Measurements from ENCODE around the gene CDK9. TPM values are rescaled to one million over a fixed set of nuclear protein-coding genes. Genes with fewer than 3 reads are reported as not detected.
A peak's percentile ranks its signal among the peaks of the same experiment; 100 is the strongest.
"Not testable (repeated sequence)": the region's sequence is repeated elsewhere in the genome, so short reads cannot be mapped to it uniquely, and the experiment has no call there.

CDK9 gene
- total RNA-seq, 2 experiments from 2014 or later: 132 to 136 TPM

DNA sequence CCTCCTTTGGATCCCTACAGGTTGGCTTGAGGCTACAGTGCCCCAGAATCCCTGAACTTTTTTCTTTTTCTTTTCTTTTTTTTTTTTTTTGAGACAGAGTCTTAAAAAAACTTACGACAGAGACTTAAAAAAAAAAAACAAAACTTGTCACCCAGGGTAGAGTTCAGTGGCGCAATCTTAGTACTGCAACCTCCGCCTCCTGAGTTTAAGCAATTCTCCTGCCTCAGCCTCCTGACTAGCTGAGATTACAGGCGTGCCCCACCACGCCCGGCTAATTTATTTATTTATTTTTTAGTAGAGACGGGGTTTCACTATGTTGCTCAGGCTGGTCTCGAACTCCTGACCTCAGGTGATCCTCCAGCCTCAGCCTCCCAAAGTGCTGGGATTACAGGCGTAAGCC lies 4.9 kb upstream of the CDK9 start:
- Mint-ChIP-seq H3K4me1 (ENCODE audit: low read depth) (peaks cover 66% of the 10 kb centered on the region), H3K27ac (peak overlapping the region; percentile 49), H3K36me3 (ENCODE audit: low read depth) (peaks cover 28% of the 10 kb centered on the region)
- ATAC-seq; H3K9me3 Mint-ChIP-seq (ENCODE audit: insufficient read depth); H3K27me3 Mint-ChIP-seq (ENCODE audit: low read depth); DNase-seq; H3K4me3 Mint-ChIP-seq: not testable (repeated sequence)
- ChIA-PET POLR2A (interaction anchor here (0.6 to 1.5 kb wide), 3 partner anchors 10 to 122 kb away, joined by 3 to 4 read pairs (median 3); no protein-coding TSS in a partner anchor), CTCF (interaction anchor here (2.5 to 3.5 kb wide), 2 partner anchors 10 to 46 kb away, joined by 14 to 26 read pairs; partner anchors contain the start of gene TOR2A)

GRCh38 chr9:127781806-127782205 lies 4.0 kb upstream of the CDK9 start:
- H3K27ac Mint-ChIP-seq: peak overlapping the region; percentile 84
- H3K4me3 Mint-ChIP-seq: peak overlapping the region; percentile 46
- POLR2A ChIA-PET: interaction anchor here (1.6 kb wide), 1 partner anchor 14 kb away, joined by 5 read pairs; no protein-coding TSS in a partner anchor
- DNase-seq: no peak
- H3K4me1 Mint-ChIP-seq (ENCODE audit: low read depth): peaks cover 65% of the 10 kb centered on the region
- peaks cover 27% of the 10 kb centered on the region for H3K36me3 Mint-ChIP-seq (ENCODE audit: low read depth)
- H3K27me3 Mint-ChIP-seq (ENCODE audit: low read depth): no peaks in the 10 kb centered on the region
- ATAC-seq: no peak
- CTCF ChIA-PET: interaction anchor here (1.6 to 6.4 kb wide), 4 partner anchors 14 to 139 kb away, joined by 8 to 102 read pairs (median 34); partner anchors contain the start of gene TOR2A
- no peaks in the 10 kb centered on the region for H3K9me3 Mint-ChIP-seq (ENCODE audit: insufficient read depth)

GRCh38 chr9:127783111-127784008 lies 2.5 kb upstream of the CDK9 start:
- CTCF ChIA-PET: interaction anchor here (0.8 to 6.4 kb wide), 13 partner anchors 7 to 141 kb away, joined by 3 to 102 read pairs (median 7); partner anchors contain the start of genes PTRH1, TOR2A and TTC16
- peak overlapping the region; percentile 95 for H3K27ac Mint-ChIP-seq

DNA sequence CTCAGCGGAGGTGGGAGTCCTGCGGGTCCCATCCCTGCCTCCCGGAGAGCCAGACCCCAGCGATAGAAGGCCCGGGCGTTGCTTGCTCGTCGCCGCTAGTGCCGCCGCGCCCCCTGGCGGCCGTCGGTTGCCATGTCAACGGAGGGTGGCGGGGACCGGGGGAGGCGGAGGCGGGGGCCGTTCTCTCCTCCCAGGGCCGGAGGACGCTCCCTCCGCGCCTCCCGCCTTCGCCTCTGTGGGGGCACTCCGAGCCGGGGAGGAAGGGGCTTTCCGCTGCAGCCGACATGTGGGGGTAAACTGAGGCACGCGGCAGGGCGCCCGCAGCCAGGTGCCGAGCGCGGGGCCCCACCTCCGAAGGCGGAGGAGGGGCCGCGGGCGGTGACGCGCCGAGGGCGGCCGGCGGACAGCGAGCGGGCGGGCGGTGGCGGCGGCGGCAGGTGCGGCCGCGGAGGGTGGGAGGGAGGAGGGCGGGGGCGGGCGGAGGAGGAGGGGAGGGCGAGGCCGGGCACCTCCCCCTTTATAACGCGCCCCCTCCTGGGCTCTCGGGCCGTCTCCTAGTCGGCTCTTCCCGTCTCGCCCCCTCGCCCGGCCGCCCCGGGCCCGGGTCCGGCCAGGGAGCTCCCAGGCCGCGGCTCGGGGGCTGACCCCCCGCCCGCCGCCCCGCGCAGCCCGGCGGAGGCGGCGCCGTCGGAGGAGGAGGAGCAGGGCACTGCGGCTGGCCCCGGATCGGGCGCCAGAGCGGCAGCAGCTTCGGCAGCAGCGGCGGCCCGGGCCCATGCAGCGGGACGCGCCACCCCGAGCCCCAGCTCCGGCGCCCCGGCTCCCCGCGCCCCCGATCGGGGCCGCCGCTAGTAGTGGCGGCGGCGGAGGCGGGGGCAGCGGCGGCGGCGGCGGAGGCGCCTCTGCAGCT lies 556 bp upstream of the CDK9 start:
- ATAC-seq (peak; percentile 46), DNase-seq (peak; percentile 93)
- ChIA-PET CTCF (interaction anchor here (0.7 to 6.4 kb wide), 20 partner anchors 8 to 177 kb away, joined by 3 to 102 read pairs (median 5); partner anchors contain the start of genes PTRH1, TOR2A and TTC16), POLR2A (interaction anchor here (0.6 to 2.8 kb wide), 17 partner anchors 9 to 136 kb away, joined by 3 to 27 read pairs (median 4); partner anchors contain the start of genes ST6GALNAC4 and TOR2A)
- Mint-ChIP-seq H3K27ac (peak overlapping the region; percentile 95), H3K4me1 (ENCODE audit: low read depth) (peaks cover 75% of the 10 kb centered on the region), H3K9me3 (ENCODE audit: insufficient read depth) (no peaks in the 10 kb centered on the region), H3K4me3 (peak overlapping the region; percentile 77), H3K27me3 (ENCODE audit: low read depth) (no peaks in the 10 kb centered on the region), H3K36me3 (ENCODE audit: low read depth) (peaks cover 46% of the 10 kb centered on the region)

More at GRCh38 chr9:127783111-127784008, 2.5 kb upstream of the CDK9 start:
- H3K4me3 Mint-ChIP-seq: peak overlapping the region; percentile 77
- H3K4me1 Mint-ChIP-seq (ENCODE audit: low read depth): peaks cover 76% of the 10 kb centered on the region
- peak; percentile 44 for ATAC-seq
- H3K27me3 Mint-ChIP-seq (ENCODE audit: low read depth): no peaks in the 10 kb centered on the region
- H3K36me3 Mint-ChIP-seq (ENCODE audit: low read depth): peaks cover 31% of the 10 kb centered on the region
- peak; percentile 93 for DNase-seq
- POLR2A ChIA-PET: interaction anchor here (0.8 to 2.8 kb wide), 7 partner anchors 13 to 122 kb away, joined by 3 to 27 read pairs (median 5); partner anchors contain the start of gene TOR2A
- H3K9me3 Mint-ChIP-seq (ENCODE audit: insufficient read depth): no peaks in the 10 kb centered on the region

GRCh38 chr9:127786773-127787104 lies 905 bp downstream of the CDK9 start:
- peaks cover 65% of the 10 kb centered on the region for H3K4me1 Mint-ChIP-seq (ENCODE audit: low read depth)
- ATAC-seq: no peak
- H3K4me3 Mint-ChIP-seq: peak overlapping the region; percentile 98
- peak overlapping the region; percentile 90 for H3K27ac Mint-ChIP-seq
- ChIA-PET CTCF (interaction anchor here (0.7 to 6.4 kb wide), 10 partner anchors 9 to 134 kb away, joined by 3 to 59 read pairs (median 5); partner anchors contain the start of genes FPGS and TOR2A), POLR2A (interaction anchor here (1.0 to 2.5 kb wide), 5 partner anchors 11 to 195 kb away, joined by 3 to 9 read pairs (median 3); partner anchors contain the start of gene TOR2A)
- H3K27me3 Mint-ChIP-seq (ENCODE audit: low read depth): no peaks in the 10 kb centered on the region
- no peak for DNase-seq
- peaks cover 52% of the 10 kb centered on the region for H3K36me3 Mint-ChIP-seq (ENCODE audit: low read depth)
- no peaks in the 10 kb centered on the region for H3K9me3 Mint-ChIP-seq (ENCODE audit: insufficient read depth)

GRCh38 chr9:127788337-127789011 lies 2.6 kb downstream of the CDK9 start:
- Mint-ChIP-seq H3K4me1 (ENCODE audit: low read depth) (peaks cover 59% of the 10 kb centered on the region), H3K36me3 (ENCODE audit: low read depth) (peaks cover 58% of the 10 kb centered on the region), H3K9me3 (ENCODE audit: insufficient read depth) (no peaks in the 10 kb centered on the region), H3K4me3 (peak overlapping the region; percentile 98), H3K27me3 (ENCODE audit: low read depth) (no peaks in the 10 kb centered on the region), H3K27ac (peak overlapping the region; percentile 39)
- no peak for DNase-seq
- ATAC-seq: no peak
- POLR2A ChIA-PET: interaction anchor here (0.7 to 1.3 kb wide), 4 partner anchors 9 to 130 kb away, joined by 3 to 9 read pairs (median 3); no protein-coding TSS in a partner anchor
- CTCF ChIA-PET: interaction anchor here (0.9 to 6.4 kb wide), 5 partner anchors 53 to 132 kb away, joined by 4 to 59 read pairs (median 26); partner anchors contain the start of gene TOR2A

- Mint-ChIP-seq H3K27me3 (ENCODE audit: low read depth) (no peaks in the 10 kb centered on the region), H3K4me1 (ENCODE audit: low read depth) (peaks cover 52% of the 10 kb centered on the region), H3K9me3 (ENCODE audit: insufficient read depth) (no peaks in the 10 kb centered on the region), H3K27ac (no peak overlapping the region), H3K4me3 (no peak overlapping the region), H3K36me3 (ENCODE audit: low read depth) (peaks cover 60% of the 10 kb centered on the region)
- ATAC-seq (no peak), DNase-seq (no peak)
- CTCF ChIA-PET: interaction anchor here (0.9 to 4.6 kb wide), 3 partner anchors 81 to 131 kb away, joined by 3 to 26 read pairs (median 4); partner anchors contain the start of gene ST6GALNAC4
- POLR2A ChIA-PET: interaction anchor here (1.1 kb wide), 1 partner anchor 130 kb away, joined by 3 read pairs; no protein-coding TSS in a partner anchor
Observed at GRCh38 chr9:127789179-127789578, 3.3 kb downstream of the CDK9 start.

- ChIA-PET POLR2A (interaction anchor here (0.6 kb wide), 1 partner anchor 33 kb away, joined by 3 read pairs; no protein-coding TSS in a partner anchor), CTCF (interaction anchor here (1.1 kb wide), 2 partner anchors 126 to 128 kb away, joined by 3 read pairs; partner anchors contain the start of gene ST6GALNAC4)
- peaks cover 62% of the 10 kb centered on the region for H3K36me3 Mint-ChIP-seq (ENCODE audit: low read depth)
Observed at GRCh38 chr9:127790094-127790855, 4.4 kb downstream of the CDK9 start.

GRCh38 chr9:127791085-127791484 lies 5.3 kb downstream of the CDK9 start:
- POLR2A ChIA-PET: no interaction called here
- H3K4me1 Mint-ChIP-seq (ENCODE audit: low read depth): peaks cover 54% of the 10 kb centered on the region
- H3K9me3 Mint-ChIP-seq (ENCODE audit: insufficient read depth): no peaks in the 10 kb centered on the region
- H3K4me3 Mint-ChIP-seq: no peak overlapping the region
- DNase-seq (no peak), ATAC-seq (no peak)
- no peaks in the 10 kb centered on the region for H3K27me3 Mint-ChIP-seq (ENCODE audit: low read depth)
- CTCF ChIA-PET: interaction anchor here (1.1 kb wide), 1 partner anchor 127 kb away, joined by 3 read pairs; no protein-coding TSS in a partner anchor
- H3K36me3 Mint-ChIP-seq (ENCODE audit: low read depth): peaks cover 62% of the 10 kb centered on the region
- no peak overlapping the region for H3K27ac Mint-ChIP-seq

More at GRCh38 chr9:127790094-127790855, 4.4 kb downstream of the CDK9 start:
- no peak for ATAC-seq
- Mint-ChIP-seq H3K4me3 (no peak overlapping the region), H3K27ac (no peak overlapping the region), H3K27me3 (ENCODE audit: low read depth) (no peaks in the 10 kb centered on the region), H3K9me3 (ENCODE audit: insufficient read depth) (no peaks in the 10 kb centered on the region), H3K4me1 (ENCODE audit: low read depth) (peaks cover 50% of the 10 kb centered on the region)
- DNase-seq: no peak
